ENCODE results near the gene DOP1A.

DNA sequence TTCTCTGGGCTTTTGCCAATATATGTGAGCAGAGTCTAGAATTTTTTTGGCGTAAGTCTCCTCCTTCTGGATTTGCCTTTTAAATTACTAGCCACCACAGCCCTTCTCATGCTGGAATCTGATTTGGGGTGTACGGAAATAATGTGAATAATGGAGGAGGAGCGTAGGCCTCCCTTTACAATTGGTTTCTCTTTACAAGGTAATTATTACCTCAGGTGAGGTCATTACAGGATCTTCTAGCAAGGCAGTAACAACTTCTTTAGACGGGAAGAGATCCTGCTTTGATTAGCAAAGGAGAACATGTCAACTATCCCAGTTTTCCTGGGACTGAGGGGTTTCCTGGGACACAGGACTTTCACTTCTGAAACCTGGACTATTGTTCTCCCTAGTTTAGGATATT is 134.6 kb downstream of the DOP1A start:
- TF ChIP-seq, protein P1, sequence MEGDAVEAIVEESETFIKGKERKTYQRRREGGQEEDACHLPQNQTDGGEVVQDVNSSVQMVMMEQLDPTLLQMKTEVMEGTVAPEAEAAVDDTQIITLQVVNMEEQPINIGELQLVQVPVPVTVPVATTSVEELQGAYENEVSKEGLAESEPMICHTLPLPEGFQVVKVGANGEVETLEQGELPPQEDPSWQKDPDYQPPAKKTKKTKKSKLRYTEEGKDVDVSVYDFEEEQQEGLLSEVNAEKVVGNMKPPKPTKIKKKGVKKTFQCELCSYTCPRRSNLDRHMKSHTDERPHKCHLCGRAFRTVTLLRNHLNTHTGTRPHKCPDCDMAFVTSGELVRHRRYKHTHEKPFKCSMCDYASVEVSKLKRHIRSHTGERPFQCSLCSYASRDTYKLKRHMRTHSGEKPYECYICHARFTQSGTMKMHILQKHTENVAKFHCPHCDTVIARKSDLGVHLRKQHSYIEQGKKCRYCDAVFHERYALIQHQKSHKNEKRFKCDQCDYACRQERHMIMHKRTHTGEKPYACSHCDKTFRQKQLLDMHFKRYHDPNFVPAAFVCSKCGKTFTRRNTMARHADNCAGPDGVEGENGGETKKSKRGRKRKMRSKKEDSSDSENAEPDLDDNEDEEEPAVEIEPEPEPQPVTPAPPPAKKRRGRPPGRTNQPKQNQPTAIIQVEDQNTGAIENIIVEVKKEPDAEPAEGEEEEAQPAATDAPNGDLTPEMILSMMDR (IDR thresholded peaks at IDR 0.05): no peak
- TF ChIP-seq POLR2AphosphoS5 (IDR thresholded peaks at IDR 0.05) (no peak), POLR2A (IDR thresholded peaks at IDR 0.05; ENCODE audit: low read depth) (no peak)
